ENCODE results near the gene ZNF586. TPM values are rescaled to one million over a fixed set of nuclear protein-coding genes. Genes with fewer than 3 reads are reported as not detected.

The ZNF586 gene
- total RNA-seq, 1 donor from 2014 or later, result 33.2 TPM

DNA sequence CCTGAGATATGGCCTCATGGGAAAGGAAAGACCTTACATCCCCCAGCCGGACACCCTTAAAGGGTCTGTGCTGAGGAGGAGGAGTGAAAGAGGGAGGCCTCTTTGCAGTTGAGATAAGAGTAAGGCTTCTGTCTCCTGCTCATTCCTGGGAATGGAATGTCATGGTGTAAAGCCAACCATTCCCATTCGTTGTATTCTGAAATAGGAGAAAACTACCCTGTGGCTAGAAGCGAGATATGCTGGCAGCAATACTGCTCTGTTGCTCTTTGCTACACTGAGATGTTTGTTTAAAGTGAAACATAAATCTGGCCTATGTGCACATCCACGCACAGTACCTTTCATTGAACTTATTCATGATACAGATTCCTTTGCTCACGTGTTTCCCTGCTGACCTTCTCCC is 59.8 kb downstream of the ZNF586 start:
- H3K36me3 Mint-ChIP-seq (ENCODE audit: insufficient read depth), result peaks cover 19% of the 10 kb centered on the region
- TF ChIP-seq, protein P1, sequence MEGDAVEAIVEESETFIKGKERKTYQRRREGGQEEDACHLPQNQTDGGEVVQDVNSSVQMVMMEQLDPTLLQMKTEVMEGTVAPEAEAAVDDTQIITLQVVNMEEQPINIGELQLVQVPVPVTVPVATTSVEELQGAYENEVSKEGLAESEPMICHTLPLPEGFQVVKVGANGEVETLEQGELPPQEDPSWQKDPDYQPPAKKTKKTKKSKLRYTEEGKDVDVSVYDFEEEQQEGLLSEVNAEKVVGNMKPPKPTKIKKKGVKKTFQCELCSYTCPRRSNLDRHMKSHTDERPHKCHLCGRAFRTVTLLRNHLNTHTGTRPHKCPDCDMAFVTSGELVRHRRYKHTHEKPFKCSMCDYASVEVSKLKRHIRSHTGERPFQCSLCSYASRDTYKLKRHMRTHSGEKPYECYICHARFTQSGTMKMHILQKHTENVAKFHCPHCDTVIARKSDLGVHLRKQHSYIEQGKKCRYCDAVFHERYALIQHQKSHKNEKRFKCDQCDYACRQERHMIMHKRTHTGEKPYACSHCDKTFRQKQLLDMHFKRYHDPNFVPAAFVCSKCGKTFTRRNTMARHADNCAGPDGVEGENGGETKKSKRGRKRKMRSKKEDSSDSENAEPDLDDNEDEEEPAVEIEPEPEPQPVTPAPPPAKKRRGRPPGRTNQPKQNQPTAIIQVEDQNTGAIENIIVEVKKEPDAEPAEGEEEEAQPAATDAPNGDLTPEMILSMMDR (IDR thresholded peaks at IDR 0.05; ENCODE audit: unreplicated experiment), result no peak
- H3K27ac Mint-ChIP-seq, result peak overlapping the region; percentile 94
- peak overlapping the region; percentile 86 for H3K4me3 Mint-ChIP-seq (ENCODE audit: low read depth)
- no peaks in the 10 kb centered on the region for H3K27me3 Mint-ChIP-seq
- peaks cover 50% of the 10 kb centered on the region for H3K4me1 Mint-ChIP-seq (ENCODE audit: low read depth)
- H3K9me3 Mint-ChIP-seq (ENCODE audit: low read depth), result no peaks in the 10 kb centered on the region
- DNase-seq (ENCODE audit: low spot score, unreplicated experiment), result no peak

DNA sequence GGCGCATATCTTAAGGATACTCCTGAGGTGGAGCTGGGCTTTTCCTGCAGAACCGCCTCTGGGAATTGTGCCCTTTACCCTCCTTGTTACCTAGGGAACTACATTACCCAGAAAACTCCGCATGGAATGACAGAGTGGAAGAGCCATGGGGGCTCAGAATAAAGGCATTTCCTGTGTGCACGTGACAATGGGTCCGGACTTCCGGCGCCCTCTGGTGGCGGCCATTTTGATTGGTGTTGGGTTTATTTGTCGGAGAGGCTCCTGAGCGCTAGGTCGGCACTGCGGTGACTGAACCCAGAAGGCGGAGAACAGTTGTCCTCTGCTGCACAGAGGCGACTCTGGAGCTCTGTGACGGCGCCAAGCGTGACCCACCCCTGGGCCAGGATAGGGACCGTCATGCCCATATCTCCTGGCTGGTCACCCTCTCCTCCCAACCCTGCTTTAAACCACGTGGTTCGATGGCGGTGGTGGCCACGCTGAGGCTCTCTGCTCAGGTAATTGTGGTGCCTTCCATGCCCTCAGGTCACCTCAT is 60.7 kb downstream of the ZNF586 start, which contains the start of gene ZNF587B:
TSS of gene ZNF587B (plus strand) at position 229 of the 532 bp plus-strand sequence. CDS start at position 459, 230 bp downstream.
- no peaks in the 10 kb centered on the region for H3K27me3 Mint-ChIP-seq
- peak; percentile 78 for DNase-seq (ENCODE audit: low spot score, unreplicated experiment)
- H3K4me3 Mint-ChIP-seq (ENCODE audit: low read depth), result peak within 1 kb of the TSS; percentile 86
- peak within 1 kb of the TSS; percentile 94 for H3K27ac Mint-ChIP-seq
- H3K4me1 Mint-ChIP-seq (ENCODE audit: low read depth), result peaks cover 45% of the 10 kb centered on the region
- H3K9me3 Mint-ChIP-seq (ENCODE audit: low read depth), result no peaks in the 10 kb centered on the region
- H3K36me3 Mint-ChIP-seq (ENCODE audit: insufficient read depth), result peaks cover 17% of the 10 kb centered on the region
- TF ChIP-seq, protein P1 (IDR thresholded peaks at IDR 0.05; ENCODE audit: unreplicated experiment), result peak; percentile 62

Other genes starting within 250 kb of the ZNF586 start
- 11.5 and 11.6 TPM in 2 replicates for gene ZNF549, start 242.3 kb upstream of the ZNF586 start, total RNA-seq
- 15.7 and 15.9 TPM in 2 replicates for gene ZNF550, start 209.8 kb upstream of the ZNF586 start, total RNA-seq
- 7.2 and 8.6 TPM in 2 replicates for gene ZNF416, start 190.8 kb upstream of the ZNF586 start, total RNA-seq
- gene ZIK1, start 185.5 kb upstream of the ZNF586 start, total RNA-seq, result 12.9 and 13.7 TPM in 2 replicates
- gene ZNF530, start 169.8 kb upstream of the ZNF586 start, total RNA-seq, result 4.4 and 4.9 TPM in 2 replicates
- 24.9 and 26.8 TPM in 2 replicates for gene ZNF134, start 155.4 kb upstream of the ZNF586 start, total RNA-seq
- gene ZNF211, start 136.5 kb upstream of the ZNF586 start, total RNA-seq, result 25.1 and 26.0 TPM in 2 replicates
- gene ZSCAN4, start 100.7 kb upstream of the ZNF586 start, total RNA-seq, result not detected in 2 replicates
- gene ZNF551, start 87.7 kb upstream of the ZNF586 start, total RNA-seq, result 10.9 and 13.6 TPM in 2 replicates
- gene ZNF154, start 60.5 kb upstream of the ZNF586 start, total RNA-seq, result 39.0 and 43.3 TPM in 2 replicates
- gene ZNF671, start 42.1 kb upstream of the ZNF586 start, total RNA-seq, result 11.7 and 15.4 TPM in 2 replicates
- 32.8 and 35.3 TPM in 2 replicates for gene ZNF776, start 22.9 kb upstream of the ZNF586 start, total RNA-seq
- gene ZNF552, start 45.2 kb downstream of the ZNF586 start, total RNA-seq, result 27.2 and 27.9 TPM in 2 replicates
- 24.9 and 29.8 TPM in 2 replicates for gene ZNF587B, start 60.6 kb downstream of the ZNF586 start, total RNA-seq
- 88.4 and 93.7 TPM in 2 replicates for gene ZNF587, start 80.2 kb downstream of the ZNF586 start, total RNA-seq
- 53.6 and 54.9 TPM in 2 replicates for gene ZNF814, start 119.4 kb downstream of the ZNF586 start, total RNA-seq
- gene ZNF417, start 146.9 kb downstream of the ZNF586 start, total RNA-seq, result 25.9 and 27.2 TPM in 2 replicates
- 20.5 and 21.9 TPM in 2 replicates for gene ZNF418, start 165.7 kb downstream of the ZNF586 start, total RNA-seq
- gene ZNF256, start 178.0 kb downstream of the ZNF586 start, total RNA-seq, result 7.3 and 7.5 TPM in 2 replicates
- gene C19orf18, start 204.9 kb downstream of the ZNF586 start, total RNA-seq, result 1.6 and 1.8 TPM in 2 replicates
- gene ZNF606, start 233.1 kb downstream of the ZNF586 start, total RNA-seq, result 48.6 and 49.0 TPM in 2 replicates

All from progenitor cell of endocrine pancreas (in vitro differentiated cells).